Trophoblast cell (in vitro differentiated cells and primary cell): ENCODE data around the gene TBCD.

Experiments
- DNase-seq, 2 donors: peaks; one replicate each; pipeline ENCODE4 v3.0.0-alpha.2; 2016
- H2AFZ ChIP-seq: 2 replicates; pipeline ENCODE4 v1.6.1; 2013; ENCODE audit warnings: low read length, moderate library complexity, mild to moderate bottlenecking; ENCODE audit not compliant: insufficient read depth, poor library complexity
- H2AK5ac ChIP-seq: 2 replicates; pipeline ENCODE4 v1.6.1; 2013; ENCODE audit warnings: mild to moderate bottlenecking, low read length
- H2BK120ac ChIP-seq: 2 replicates; pipeline ENCODE4 v1.6.1; 2013; ENCODE audit warnings: low read length, mild to moderate bottlenecking, moderate library complexity; ENCODE audit not compliant: insufficient read depth, poor library complexity
- H2BK12ac ChIP-seq: 2 replicates; pipeline ENCODE4 v1.6.1; 2013; ENCODE audit warnings: mild to moderate bottlenecking, low read length, moderate library complexity
- H2BK5ac ChIP-seq: 2 replicates; pipeline ENCODE4 v1.6.1; 2013; ENCODE audit warnings: low read length, low read depth, moderate library complexity, mild to moderate bottlenecking; ENCODE audit not compliant: poor library complexity
- H3K14ac ChIP-seq: 2 replicates; pipeline ENCODE4 v1.6.1; 2013; ENCODE audit warnings: mild to moderate bottlenecking, low read length
- H3K18ac ChIP-seq: 2 replicates; pipeline ENCODE4 v1.6.1; 2013; ENCODE audit warnings: mild to moderate bottlenecking, low read length
- H3K23ac ChIP-seq: 2 replicates; pipeline ENCODE4 v1.6.1; 2013; ENCODE audit warnings: low read length
- H3K27ac ChIP-seq: 2 replicates; pipeline ENCODE4 v1.5.1; 2013; ENCODE audit warnings: low read depth, mild to moderate bottlenecking, inconsistent platforms, low read length, moderate library complexity
- H3K27me3 ChIP-seq: 2 replicates; pipeline ENCODE4 v1.6.1; 2013; ENCODE audit warnings: inconsistent platforms, mild to moderate bottlenecking, low read length, moderate library complexity; ENCODE audit not compliant: insufficient read depth
- H3K36me3 ChIP-seq, 2 experiments: 1 replicate in 1 of 2; 2 replicates in 1 of 2; pipeline ENCODE4 v1.6.1; 2013; ENCODE audit warnings: low read length in 2 of 2, mild to moderate bottlenecking in 2 of 2, moderate library complexity in 1 of 2; ENCODE audit not compliant: insufficient read depth in 2 of 2, control insufficient read depth in 1 of 2
- H3K4ac ChIP-seq: 2 replicates; pipeline ENCODE4 v1.6.1; 2013; ENCODE audit warnings: low read depth, mild to moderate bottlenecking, low read length, moderate library complexity
- H3K4me1 ChIP-seq, 2 experiments: 1 replicate in 1 of 2; 2 replicates in 1 of 2; pipeline ENCODE4 v1.6.1; 2013; ENCODE audit warnings: low read length in 2 of 2, mild to moderate bottlenecking in 2 of 2, moderate library complexity in 1 of 2; ENCODE audit not compliant: insufficient read depth in 2 of 2, control insufficient read depth in 1 of 2
- H3K4me2 ChIP-seq: 2 replicates; pipeline ENCODE4 v1.6.1; 2013; ENCODE audit warnings: inconsistent platforms, mild to moderate bottlenecking, low read length, moderate library complexity
- H3K4me3 ChIP-seq: 2 replicates; pipeline ENCODE4 v1.5.1; 2013; ENCODE audit warnings: mild to moderate bottlenecking, low read depth, low read length, inconsistent platforms
- H3K79me1 ChIP-seq: one replicate; pipeline ENCODE4 v1.6.1; 2013; ENCODE audit warnings: low read length
- H3K79me2 ChIP-seq: 2 replicates; pipeline ENCODE4 v1.6.1; 2013; ENCODE audit warnings: low read length, mild to moderate bottlenecking; ENCODE audit not compliant: control insufficient read depth, insufficient read depth, poor library complexity
- H3K9ac ChIP-seq: 2 replicates; pipeline ENCODE4 v1.6.1; 2013; ENCODE audit warnings: mild to moderate bottlenecking, low read length
- H3K9me3 ChIP-seq: 2 replicates; pipeline ENCODE4 v1.6.1; 2013; ENCODE audit warnings: low read depth, mild to moderate bottlenecking, control low read depth, inconsistent platforms, low read length; ENCODE audit not compliant: insufficient read depth
- H4K12ac ChIP-seq: 2 replicates; pipeline ENCODE4 v1.6.1; 2013; ENCODE audit warnings: low read depth, mild to moderate bottlenecking, low read length, moderate library complexity
- H4K8ac ChIP-seq: 2 replicates; pipeline ENCODE4 v1.6.1; 2013; ENCODE audit warnings: low read depth, mild to moderate bottlenecking, low read length, moderate library complexity
- H4K91ac ChIP-seq: one replicate; pipeline ENCODE4 v1.6.1; 2013; ENCODE audit warnings: low read depth, mild to moderate bottlenecking, low read length, moderate library complexity
- WGBS: extraction: QIAGEN DNeasy Blood & Tissue Kit; methylation state at CpG from one replicate; pipeline ENCODE4 v1.1.7; 2013; ENCODE audit warnings: missing lambda C conversion rate; ENCODE audit not compliant: insufficient read length, insufficient coverage; ENCODE audit errors: extremely low coverage; 5-methylcytosine and 5-hydroxymethylcytosine counted together

Gene TBCD

DNA sequence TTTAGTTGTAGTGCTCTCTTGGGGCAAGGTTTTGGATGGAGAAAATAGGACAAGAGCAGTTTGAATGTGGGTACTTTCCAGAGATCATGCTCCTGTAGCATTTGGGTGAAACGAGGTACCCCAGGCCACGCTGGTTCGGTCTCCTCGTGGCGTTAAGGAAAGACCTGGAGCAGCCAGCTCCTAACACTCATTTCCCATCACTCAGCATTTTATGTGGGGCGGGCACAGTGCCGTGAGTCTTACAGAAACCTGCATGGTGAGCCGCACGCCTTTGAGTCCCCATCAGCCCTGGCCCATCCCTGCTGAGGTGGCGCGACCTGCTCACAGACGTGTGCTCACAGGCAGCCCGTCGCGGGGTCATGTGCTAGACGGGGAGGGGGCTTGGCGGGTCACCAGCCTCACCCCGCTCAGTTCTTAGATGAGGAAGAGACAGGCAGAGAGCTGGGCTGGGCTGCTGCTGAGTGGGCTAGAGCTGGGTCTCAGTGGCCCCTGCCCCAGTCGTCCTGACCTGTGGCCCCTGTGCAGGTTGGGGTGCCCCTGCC lies 37.3 kb downstream of the TBCD start:
- Histone ChIP-seq H3K79me2 (no peaks in the 10 kb centered on the region), H3K79me1 (no peaks in the 10 kb centered on the region), H3K9me3 (no peaks in the 10 kb centered on the region), H3K4me1 (peaks cover 0 to 11% of the 10 kb centered on the region in 2 experiments), H4K12ac (no peak overlapping the region), H2BK12ac (no peak overlapping the region), H3K18ac (no peak overlapping the region), H2BK120ac (no peak overlapping the region), H3K4me3 (no peak overlapping the region), H3K4me2 (no peak overlapping the region), H4K8ac (no peak overlapping the region), H2AFZ (no peak overlapping the region), H3K4ac (no peak overlapping the region), H3K27ac (no peak overlapping the region), H3K9ac (no peak overlapping the region), H3K36me3 (peaks cover 5% of the 10 kb centered on the region in 2 experiments), H4K91ac (no peak overlapping the region), H3K27me3 (no peaks in the 10 kb centered on the region), H3K23ac (no peak overlapping the region), H2AK5ac (no peak overlapping the region), H3K14ac (no peak overlapping the region), H2BK5ac (no peak overlapping the region)
- no peak for DNase-seq
- WGBS: no CpG with 5 or more reads among the region's 19 CpGs

DNA sequence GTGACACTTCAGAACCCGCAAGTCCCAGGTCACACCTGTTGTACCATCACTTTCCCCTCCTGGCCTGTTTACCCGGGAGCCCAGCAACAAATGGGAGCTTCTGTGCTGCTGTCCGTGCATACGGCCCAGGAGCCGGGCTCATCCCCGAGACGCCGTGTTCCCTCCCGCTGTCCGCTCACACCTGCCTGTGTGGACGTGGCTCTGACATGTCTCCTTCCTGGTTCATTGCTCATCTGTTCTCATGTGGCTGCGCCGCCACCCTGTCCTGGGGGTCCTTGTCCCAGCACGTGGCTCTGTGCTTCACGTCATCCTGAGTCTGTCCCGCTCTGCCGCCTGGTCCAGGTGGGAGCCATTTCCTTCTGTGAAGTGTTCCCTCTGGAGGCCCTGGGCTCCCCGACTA lies 37.9 kb downstream of the TBCD start:
- Histone ChIP-seq H3K79me2 (no peaks in the 10 kb centered on the region), H3K18ac (no peak overlapping the region), H2AFZ (no peak overlapping the region), H3K4me2 (no peak overlapping the region), H2BK12ac (peak overlapping the region; percentile 5), H3K27ac (no peak overlapping the region), H3K9ac (no peak overlapping the region), H3K4me3 (no peak overlapping the region), H3K79me1 (no peaks in the 10 kb centered on the region), H3K27me3 (no peaks in the 10 kb centered on the region), H2BK120ac (no peak overlapping the region), H2BK5ac (no peak overlapping the region), H3K14ac (no peak overlapping the region), H3K23ac (no peak overlapping the region), H4K91ac (no peak overlapping the region), H2AK5ac (no peak overlapping the region), H4K8ac (no peak overlapping the region), H3K9me3 (no peaks in the 10 kb centered on the region), H3K4me1 (peaks cover 0 to 11% of the 10 kb centered on the region in 2 experiments), H3K4ac (no peak overlapping the region), H4K12ac (no peak overlapping the region), H3K36me3 (no peaks in the 10 kb centered on the region)
- no CpG with 5 or more reads among the region's 18 CpGs for WGBS
- no peak for DNase-seq

DNA sequence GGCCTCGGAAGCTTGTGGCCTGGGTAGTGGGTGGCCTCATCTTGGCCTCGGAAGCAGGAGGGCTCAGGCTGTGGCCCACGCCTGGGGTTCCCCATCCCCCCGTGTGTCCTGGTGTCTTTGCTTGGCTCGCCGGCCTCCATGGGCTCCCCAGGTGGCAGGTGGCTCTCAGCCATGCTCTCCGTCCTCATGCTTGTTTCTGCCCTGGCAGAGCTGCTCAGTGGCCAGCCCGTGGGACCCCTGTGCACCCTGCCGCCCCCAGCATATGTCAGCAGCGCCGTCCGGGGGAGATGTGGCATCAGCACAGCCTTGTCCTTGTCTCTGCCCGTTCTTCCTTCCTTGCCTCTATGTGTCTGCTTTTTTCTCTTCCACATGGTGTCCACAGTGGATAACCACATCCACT lies 38.5 kb downstream of the TBCD start:
- Histone ChIP-seq H3K18ac (peak overlapping the region; percentile 4), H3K23ac (no peak overlapping the region), H4K12ac (no peak overlapping the region), H3K4me3 (no peak overlapping the region), H2BK120ac (no peak overlapping the region), H2BK12ac (no peak overlapping the region), H3K14ac (no peak overlapping the region), H2AFZ (no peak overlapping the region), H4K91ac (no peak overlapping the region), H2BK5ac (no peak overlapping the region), H3K9me3 (no peaks in the 10 kb centered on the region), H3K4me2 (no peak overlapping the region), H3K79me1 (no peaks in the 10 kb centered on the region), H3K4me1 (peaks cover 0 to 11% of the 10 kb centered on the region in 2 experiments), H3K9ac (no peak overlapping the region), H3K36me3 (no peaks in the 10 kb centered on the region), H3K79me2 (no peaks in the 10 kb centered on the region), H4K8ac (no peak overlapping the region), H3K27me3 (no peaks in the 10 kb centered on the region), H2AK5ac (no peak overlapping the region), H3K27ac (no peak overlapping the region), H3K4ac (no peak overlapping the region)
- no CpG with 5 or more reads among the region's 13 CpGs for WGBS
- no peak for DNase-seq

DNA sequence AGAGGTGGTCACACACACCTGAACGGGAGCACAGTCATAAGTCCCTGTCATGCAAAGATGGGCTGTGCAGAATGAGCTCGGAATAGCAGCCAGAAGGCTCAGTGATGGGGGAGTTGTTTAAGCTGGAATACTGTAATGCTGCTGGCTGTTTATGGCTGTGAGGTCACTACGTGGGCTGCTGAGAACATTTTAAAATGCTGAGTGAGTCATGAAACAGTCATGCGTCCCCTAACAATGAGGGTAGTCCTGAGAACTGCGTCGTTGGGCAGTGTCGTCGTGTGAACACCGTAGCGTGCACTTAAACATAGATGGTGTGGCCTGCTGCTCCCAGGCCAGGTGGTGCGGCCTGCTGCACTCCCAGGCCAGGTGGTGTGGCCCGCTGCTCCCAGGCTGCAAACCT lies 39.7 kb downstream of the TBCD start:
- H4K12ac ChIP-seq: no peak overlapping the region
- no peak overlapping the region for H3K9ac ChIP-seq
- no peak overlapping the region for H2BK120ac ChIP-seq
- no CpG with 5 or more reads among the region's 12 CpGs for WGBS
- no peak overlapping the region for H4K8ac ChIP-seq
- H2AFZ ChIP-seq: no peak overlapping the region
- H2BK12ac ChIP-seq: no peak overlapping the region
- peaks cover 0 to 11% of the 10 kb centered on the region in 2 experiments for H3K4me1 ChIP-seq
- H3K4me3 ChIP-seq: no peak overlapping the region
- H3K79me2 ChIP-seq: no peaks in the 10 kb centered on the region
- no peak overlapping the region for H3K18ac ChIP-seq
- no peak overlapping the region for H3K23ac ChIP-seq
- H3K14ac ChIP-seq: no peak overlapping the region
- H4K91ac ChIP-seq: no peak overlapping the region
- peak; percentile 86 to 95 for DNase-seq
- H3K79me1 ChIP-seq: no peaks in the 10 kb centered on the region
- H3K36me3 ChIP-seq: no peaks in the 10 kb centered on the region
- no peaks in the 10 kb centered on the region for H3K27me3 ChIP-seq
- no peak overlapping the region for H3K4ac ChIP-seq
- H3K27ac ChIP-seq: no peak overlapping the region
- H2AK5ac ChIP-seq: no peak overlapping the region
- H3K9me3 ChIP-seq: no peaks in the 10 kb centered on the region
- no peak overlapping the region for H2BK5ac ChIP-seq
- no peak overlapping the region for H3K4me2 ChIP-seq
